Trophoblast cell (in vitro differentiated cells and primary cell): Measurements from ENCODE around the gene TSPAN9.

ENCODE experiments used
- DNase-seq, 2 donors: peaks; one replicate each; pipeline ENCODE4 v3.0.0-alpha.2; 2016
- H2AFZ ChIP-seq: 2 replicates; pipeline ENCODE4 v1.6.1; 2013; ENCODE audit warnings: low read length, moderate library complexity, mild to moderate bottlenecking; ENCODE audit not compliant: insufficient read depth, poor library complexity
- H2AK5ac ChIP-seq: 2 replicates; pipeline ENCODE4 v1.6.1; 2013; ENCODE audit warnings: mild to moderate bottlenecking, low read length
- H2BK120ac ChIP-seq: 2 replicates; pipeline ENCODE4 v1.6.1; 2013; ENCODE audit warnings: low read length, mild to moderate bottlenecking, moderate library complexity; ENCODE audit not compliant: insufficient read depth, poor library complexity
- H2BK12ac ChIP-seq: 2 replicates; pipeline ENCODE4 v1.6.1; 2013; ENCODE audit warnings: mild to moderate bottlenecking, low read length, moderate library complexity
- H2BK5ac ChIP-seq: 2 replicates; pipeline ENCODE4 v1.6.1; 2013; ENCODE audit warnings: low read length, low read depth, moderate library complexity, mild to moderate bottlenecking; ENCODE audit not compliant: poor library complexity
- H3K14ac ChIP-seq: 2 replicates; pipeline ENCODE4 v1.6.1; 2013; ENCODE audit warnings: mild to moderate bottlenecking, low read length
- H3K18ac ChIP-seq: 2 replicates; pipeline ENCODE4 v1.6.1; 2013; ENCODE audit warnings: mild to moderate bottlenecking, low read length
- H3K23ac ChIP-seq: 2 replicates; pipeline ENCODE4 v1.6.1; 2013; ENCODE audit warnings: low read length
- H3K27ac ChIP-seq: 2 replicates; pipeline ENCODE4 v1.5.1; 2013; ENCODE audit warnings: low read depth, mild to moderate bottlenecking, inconsistent platforms, low read length, moderate library complexity
- H3K27me3 ChIP-seq: 2 replicates; pipeline ENCODE4 v1.6.1; 2013; ENCODE audit warnings: inconsistent platforms, mild to moderate bottlenecking, low read length, moderate library complexity; ENCODE audit not compliant: insufficient read depth
- H3K36me3 ChIP-seq, 2 experiments: 1 replicate in 1 of 2; 2 replicates in 1 of 2; pipeline ENCODE4 v1.6.1; 2013; ENCODE audit warnings: low read length in 2 of 2, mild to moderate bottlenecking in 2 of 2, moderate library complexity in 1 of 2; ENCODE audit not compliant: insufficient read depth in 2 of 2, control insufficient read depth in 1 of 2
- H3K4ac ChIP-seq: 2 replicates; pipeline ENCODE4 v1.6.1; 2013; ENCODE audit warnings: low read depth, mild to moderate bottlenecking, low read length, moderate library complexity
- H3K4me1 ChIP-seq, 2 experiments: 1 replicate in 1 of 2; 2 replicates in 1 of 2; pipeline ENCODE4 v1.6.1; 2013; ENCODE audit warnings: low read length in 2 of 2, mild to moderate bottlenecking in 2 of 2, moderate library complexity in 1 of 2; ENCODE audit not compliant: insufficient read depth in 2 of 2, control insufficient read depth in 1 of 2
- H3K4me2 ChIP-seq: 2 replicates; pipeline ENCODE4 v1.6.1; 2013; ENCODE audit warnings: inconsistent platforms, mild to moderate bottlenecking, low read length, moderate library complexity
- H3K4me3 ChIP-seq: 2 replicates; pipeline ENCODE4 v1.5.1; 2013; ENCODE audit warnings: mild to moderate bottlenecking, low read depth, low read length, inconsistent platforms
- H3K79me1 ChIP-seq: one replicate; pipeline ENCODE4 v1.6.1; 2013; ENCODE audit warnings: low read length
- H3K79me2 ChIP-seq: 2 replicates; pipeline ENCODE4 v1.6.1; 2013; ENCODE audit warnings: low read length, mild to moderate bottlenecking; ENCODE audit not compliant: control insufficient read depth, insufficient read depth, poor library complexity
- H3K9ac ChIP-seq: 2 replicates; pipeline ENCODE4 v1.6.1; 2013; ENCODE audit warnings: mild to moderate bottlenecking, low read length
- H3K9me3 ChIP-seq: 2 replicates; pipeline ENCODE4 v1.6.1; 2013; ENCODE audit warnings: low read depth, mild to moderate bottlenecking, control low read depth, inconsistent platforms, low read length; ENCODE audit not compliant: insufficient read depth
- H4K12ac ChIP-seq: 2 replicates; pipeline ENCODE4 v1.6.1; 2013; ENCODE audit warnings: low read depth, mild to moderate bottlenecking, low read length, moderate library complexity
- H4K8ac ChIP-seq: 2 replicates; pipeline ENCODE4 v1.6.1; 2013; ENCODE audit warnings: low read depth, mild to moderate bottlenecking, low read length, moderate library complexity
- H4K91ac ChIP-seq: one replicate; pipeline ENCODE4 v1.6.1; 2013; ENCODE audit warnings: low read depth, mild to moderate bottlenecking, low read length, moderate library complexity
- WGBS: extraction: QIAGEN DNeasy Blood & Tissue Kit; methylation state at CpG from one replicate; pipeline ENCODE4 v1.1.7; 2013; ENCODE audit warnings: missing lambda C conversion rate; ENCODE audit not compliant: insufficient read length, insufficient coverage; ENCODE audit errors: extremely low coverage; 5-methylcytosine and 5-hydroxymethylcytosine counted together

Gene TSPAN9

GRCh38 chr12:3317841-3318501, 240.8 kb downstream of the TSPAN9 start:
- no peaks in the 10 kb centered on the region for H3K9me3 ChIP-seq
- no peak for DNase-seq
- H2BK5ac ChIP-seq = no peak overlapping the region
- H3K79me2 ChIP-seq = no peaks in the 10 kb centered on the region
- H3K4me3 ChIP-seq = no peak overlapping the region
- no peak overlapping the region for H3K4ac ChIP-seq
- no peak overlapping the region for H2BK12ac ChIP-seq
- no peak overlapping the region for H3K18ac ChIP-seq
- H2BK120ac ChIP-seq = no peak overlapping the region
- no peak overlapping the region for H3K14ac ChIP-seq
- H3K36me3 ChIP-seq = no peaks in the 10 kb centered on the region
- H4K91ac ChIP-seq = no peak overlapping the region
- no peak overlapping the region for H3K27ac ChIP-seq
- WGBS = no CpG with 5 or more reads among the region's 13 CpGs
- H2AK5ac ChIP-seq = no peak overlapping the region
- no peak overlapping the region for H3K9ac ChIP-seq
- peaks cover 5 to 8% of the 10 kb centered on the region in 2 experiments for H3K4me1 ChIP-seq
- H4K8ac ChIP-seq = no peak overlapping the region
- H3K23ac ChIP-seq = no peak overlapping the region
- no peak overlapping the region for H2AFZ ChIP-seq
- no peak overlapping the region for H4K12ac ChIP-seq
- no peak overlapping the region for H3K4me2 ChIP-seq
- H3K27me3 ChIP-seq = no peaks in the 10 kb centered on the region
- no peaks in the 10 kb centered on the region for H3K79me1 ChIP-seq

GRCh38 chr12:3319723-3320492, 242.7 kb downstream of the TSPAN9 start:
- H3K79me1 ChIP-seq = no peaks in the 10 kb centered on the region
- no peak overlapping the region for H3K4me3 ChIP-seq
- H2AK5ac ChIP-seq = no peak overlapping the region
- no peak for DNase-seq
- no peak overlapping the region for H2BK12ac ChIP-seq
- no peaks in the 10 kb centered on the region for H3K79me2 ChIP-seq
- H4K91ac ChIP-seq = no peak overlapping the region
- no peak overlapping the region for H3K4ac ChIP-seq
- no peaks in the 10 kb centered on the region for H3K36me3 ChIP-seq
- no peak overlapping the region for H4K12ac ChIP-seq
- no peak overlapping the region for H3K18ac ChIP-seq
- no peak overlapping the region for H3K23ac ChIP-seq
- no peaks in the 10 kb centered on the region for H3K27me3 ChIP-seq
- H4K8ac ChIP-seq = no peak overlapping the region
- no peak overlapping the region for H3K27ac ChIP-seq
- no peak overlapping the region for H3K14ac ChIP-seq
- H3K4me1 ChIP-seq = peaks cover 5 to 8% of the 10 kb centered on the region in 2 experiments
- no peaks in the 10 kb centered on the region for H3K9me3 ChIP-seq
- H3K9ac ChIP-seq = no peak overlapping the region
- H2BK120ac ChIP-seq = no peak overlapping the region
- WGBS = no CpG with 5 or more reads among the region's 17 CpGs
- no peak overlapping the region for H3K4me2 ChIP-seq
- no peak overlapping the region for H2AFZ ChIP-seq
- no peak overlapping the region for H2BK5ac ChIP-seq

GRCh38 chr12:3320881-3321509, 243.8 kb downstream of the TSPAN9 start:
- no peak overlapping the region for H3K23ac ChIP-seq
- no peak overlapping the region for H4K8ac ChIP-seq
- H2AFZ ChIP-seq = no peak overlapping the region
- WGBS = no CpG with 5 or more reads among the region's 17 CpGs
- H3K36me3 ChIP-seq = no peaks in the 10 kb centered on the region
- no peak overlapping the region for H3K14ac ChIP-seq
- no peak for DNase-seq
- H3K9ac ChIP-seq = no peak overlapping the region
- H4K91ac ChIP-seq = no peak overlapping the region
- no peak overlapping the region for H3K4ac ChIP-seq
- H3K9me3 ChIP-seq = no peaks in the 10 kb centered on the region
- H4K12ac ChIP-seq = no peak overlapping the region
- H3K4me1 ChIP-seq = no peaks in the 10 kb centered on the region
- H3K27ac ChIP-seq = no peak overlapping the region
- H2BK120ac ChIP-seq = no peak overlapping the region
- H2AK5ac ChIP-seq = no peak overlapping the region
- no peaks in the 10 kb centered on the region for H3K27me3 ChIP-seq
- H2BK12ac ChIP-seq = no peak overlapping the region
- no peak overlapping the region for H3K4me3 ChIP-seq
- H3K4me2 ChIP-seq = no peak overlapping the region
- no peak overlapping the region for H2BK5ac ChIP-seq
- no peak overlapping the region for H3K18ac ChIP-seq
- no peaks in the 10 kb centered on the region for H3K79me1 ChIP-seq
- no peaks in the 10 kb centered on the region for H3K79me2 ChIP-seq

- Histone ChIP-seq H3K4me1 (no peaks in the 10 kb centered on the region), H3K4me3 (no peak overlapping the region), H2AK5ac (no peak overlapping the region), H3K4ac (no peak overlapping the region), H3K79me1 (no peaks in the 10 kb centered on the region), H3K14ac (no peak overlapping the region), H4K12ac (no peak overlapping the region), H2BK120ac (no peak overlapping the region), H3K18ac (no peak overlapping the region), H3K23ac (no peak overlapping the region), H4K8ac (no peak overlapping the region), H4K91ac (no peak overlapping the region), H3K36me3 (no peaks in the 10 kb centered on the region), H3K4me2 (no peak overlapping the region), H3K79me2 (no peaks in the 10 kb centered on the region), H2BK5ac (no peak overlapping the region), H3K9ac (no peak overlapping the region), H3K27ac (no peak overlapping the region), H2AFZ (no peak overlapping the region), H2BK12ac (no peak overlapping the region), H3K9me3 (peaks cover 1% of the 10 kb centered on the region), H3K27me3 (no peaks in the 10 kb centered on the region)
- no CpG with 5 or more reads among the region's 2 CpGs for WGBS
- no peak for DNase-seq
These were observed 244.7 kb downstream of the TSPAN9 start for GRCh38 chr12:3321881-3322280.
